ENCODE measurements around the gene ESD. TPM values are rescaled to one million over a fixed set of nuclear protein-coding genes. Genes with fewer than 3 reads are reported as not detected.

Gene ESD, protein sequence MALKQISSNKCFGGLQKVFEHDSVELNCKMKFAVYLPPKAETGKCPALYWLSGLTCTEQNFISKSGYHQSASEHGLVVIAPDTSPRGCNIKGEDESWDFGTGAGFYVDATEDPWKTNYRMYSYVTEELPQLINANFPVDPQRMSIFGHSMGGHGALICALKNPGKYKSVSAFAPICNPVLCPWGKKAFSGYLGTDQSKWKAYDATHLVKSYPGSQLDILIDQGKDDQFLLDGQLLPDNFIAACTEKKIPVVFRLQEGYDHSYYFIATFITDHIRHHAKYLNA
- total RNA-seq (2021): 58.7 to 70.2 TPM (median 64.5 TPM) in 3 replicates
- percentile 88 among the genes with signal in this experiment for Bru-seq, nascent RNA
- long read RNA-seq, experiment 1, transcript ESD-202 (10 exons, 1,192 nt): major isoform, 80 of 94 reads
- long read RNA-seq, experiment 1, partial matches to known transcripts: 5 of 94 reads
- long read RNA-seq, experiment 1, other reads (novel, unspliced or antisense): 7 of 94 reads
- long read RNA-seq, experiment 2, partial matches to known transcripts: 26 of 155 reads
- long read RNA-seq, experiment 2, other reads (novel, unspliced or antisense): 128 of 155 reads
- long read RNA-seq, experiment 3, transcript ESD-202 (10 exons, 1,192 nt): major isoform, 194 of 220 reads
- long read RNA-seq, experiment 3, partial matches to known transcripts: 8 of 220 reads
- long read RNA-seq, experiment 3, other reads (novel, unspliced or antisense): 15 of 220 reads

- no peaks in the 10 kb centered on the region for H3K27me3 Mint-ChIP-seq (ENCODE audit: low read depth)
- ATAC-seq (peak; percentile 92), DNase-seq (ENCODE audit: low spot score) (peak; percentile 92)
- H3K27ac Mint-ChIP-seq: peak within 1 kb of the TSS; percentile 98
- POLR2A ChIA-PET: no interaction called here
- CTCF ChIA-PET: no interaction called here
- peaks cover 34% of the 10 kb centered on the region for H3K4me1 Mint-ChIP-seq
- no peaks in the 10 kb centered on the region for H3K36me3 Mint-ChIP-seq
- peak within 1 kb of the TSS; percentile 90 for H3K4me3 Mint-ChIP-seq
- no peaks in the 10 kb centered on the region for H3K9me3 Mint-ChIP-seq
- TF ChIP-seq, protein P1, sequence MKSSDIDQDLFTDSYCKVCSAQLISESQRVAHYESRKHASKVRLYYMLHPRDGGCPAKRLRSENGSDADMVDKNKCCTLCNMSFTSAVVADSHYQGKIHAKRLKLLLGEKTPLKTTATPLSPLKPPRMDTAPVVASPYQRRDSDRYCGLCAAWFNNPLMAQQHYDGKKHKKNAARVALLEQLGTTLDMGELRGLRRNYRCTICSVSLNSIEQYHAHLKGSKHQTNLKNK (CRISPR knock-in tag; IDR thresholded peaks at IDR 0.05): no peak
- TF ChIP-seq ZNF671 (CRISPR knock-in tag; IDR thresholded peaks at IDR 0.05): no peak
- TF ChIP-seq PRDM15 (CRISPR knock-in tag; IDR thresholded peaks at IDR 0.05): 0 out of 2 replicates have a peak, but pooled peaks have one; percentile 23
- peak; percentile 94 for TF ChIP-seq ARID4B (CRISPR knock-in tag; IDR thresholded peaks at IDR 0.05; ENCODE audit: borderline replicate concordance)
- TF ChIP-seq FOXK1 (CRISPR knock-in tag; IDR thresholded peaks at IDR 0.05): peak; percentile 62; the same call in 1 of the 2 replicates
- TF ChIP-seq, protein P2, sequence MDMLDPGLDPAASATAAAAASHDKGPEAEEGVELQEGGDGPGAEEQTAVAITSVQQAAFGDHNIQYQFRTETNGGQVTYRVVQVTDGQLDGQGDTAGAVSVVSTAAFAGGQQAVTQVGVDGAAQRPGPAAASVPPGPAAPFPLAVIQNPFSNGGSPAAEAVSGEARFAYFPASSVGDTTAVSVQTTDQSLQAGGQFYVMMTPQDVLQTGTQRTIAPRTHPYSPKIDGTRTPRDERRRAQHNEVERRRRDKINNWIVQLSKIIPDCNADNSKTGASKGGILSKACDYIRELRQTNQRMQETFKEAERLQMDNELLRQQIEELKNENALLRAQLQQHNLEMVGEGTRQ (CRISPR knock-in tag; IDR thresholded peaks at IDR 0.05): peak; percentile 82
- TF ChIP-seq ZNF423 (CRISPR knock-in tag; IDR thresholded peaks at IDR 0.05): no peak
- 0 out of 2 replicates have a peak, but pooled peaks have one; percentile 4 for TF ChIP-seq HMGA2 (CRISPR knock-in tag; IDR thresholded peaks at IDR 0.05)
- no peak for TF ChIP-seq ESRRA (CRISPR knock-in tag; IDR thresholded peaks at IDR 0.05; ENCODE audit: borderline replicate concordance)
- 0 out of 2 replicates have a peak, but pooled peaks have one; percentile 16 for TF ChIP-seq NR1H2 (CRISPR knock-in tag; IDR thresholded peaks at IDR 0.05)
- TF ChIP-seq ZNF219 (CRISPR knock-in tag; IDR thresholded peaks at IDR 0.05; ENCODE audit: borderline replicate concordance): peak; percentile 17; the same call in 1 of the 2 replicates
- TF ChIP-seq ATF1 (CRISPR knock-in tag; IDR thresholded peaks at IDR 0.05): 0 out of 2 replicates have a peak, but pooled peaks have one; percentile 27
- peak; percentile 77; the same call in 1 of the 2 replicates for TF ChIP-seq FOXP1 (CRISPR knock-in tag; IDR thresholded peaks at IDR 0.05; ENCODE audit: borderline replicate concordance)
- TF ChIP-seq CREM (CRISPR knock-in tag; IDR thresholded peaks at IDR 0.05): peak; percentile 34; the same call in 1 of the 2 replicates
- TF ChIP-seq USF1 (CRISPR knock-in tag; IDR thresholded peaks at IDR 0.05): peak; percentile 87
- TF ChIP-seq ZNF512 (CRISPR knock-in tag; IDR thresholded peaks at IDR 0.05; ENCODE audit: borderline replicate concordance): 0 out of 2 replicates have a peak, but pooled peaks have one; percentile 18
- peak; percentile 83 for TF ChIP-seq MYBL2 (CRISPR knock-in tag; IDR thresholded peaks at IDR 0.05)
- peak; percentile 78; the same call in 1 of the 2 replicates for TF ChIP-seq RELA (CRISPR knock-in tag; IDR thresholded peaks at IDR 0.05; ENCODE audit: borderline replicate concordance)
- no peak for TF ChIP-seq ERG (CRISPR knock-in tag; IDR thresholded peaks at IDR 0.05)
Measured at GRCh38 chr13:46796515-46797474, at the start of gene ESD. TSS of gene ESD (minus strand) at chr13:46797161. CDS start at chr13:46791413, 5,748 bp downstream.

Data from WTC11 (cell line).